ENCODE data around the gene NAALADL2.
"Not testable (repeated sequence)": the region's sequence is repeated elsewhere in the genome, so short reads cannot be mapped to it uniquely, and the experiment has no call there.

Gene NAALADL2

DNA sequence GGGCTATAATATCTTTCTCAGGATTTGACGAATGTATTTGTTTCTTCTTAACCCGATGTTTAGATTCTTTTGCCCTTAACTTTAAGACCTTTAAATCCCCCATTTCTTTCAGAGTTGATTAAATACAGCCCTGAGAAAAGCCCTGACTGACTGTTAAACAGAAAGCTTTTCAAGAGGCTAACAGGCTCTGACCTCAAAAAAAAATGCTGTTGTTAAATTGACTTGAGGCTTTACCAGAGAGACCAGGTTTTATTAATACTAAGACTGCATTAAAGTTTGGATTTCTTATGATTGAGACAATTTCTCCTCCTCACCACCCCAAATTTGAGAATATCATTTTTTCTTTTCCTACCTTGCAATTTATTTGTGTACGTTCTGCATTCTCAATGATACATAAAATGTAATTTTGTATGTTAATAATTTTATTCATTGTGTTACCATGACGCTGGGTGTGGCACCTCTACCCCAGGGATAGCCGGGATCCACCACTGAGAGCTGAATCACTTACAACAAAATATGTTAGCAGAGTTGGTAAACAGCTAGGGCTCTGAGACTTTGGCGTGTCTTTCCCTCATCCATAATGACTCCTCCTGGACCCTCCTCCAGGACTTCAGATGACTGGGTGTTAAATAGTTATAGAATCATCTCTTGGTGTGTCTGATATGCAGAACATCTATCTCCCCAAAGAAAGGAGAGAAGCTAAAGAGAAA, 753.5 kb downstream of the NAALADL2 start:
- H3K27me3 Mint-ChIP-seq = no peaks in the 10 kb centered on the region
- DNase-seq (no peak), ATAC-seq (no peak)
- no peak overlapping the region for H3K4me3 Mint-ChIP-seq
- H3K4me1 Mint-ChIP-seq = no peaks in the 10 kb centered on the region
- H3K27ac Mint-ChIP-seq = no peak overlapping the region
- H3K9me3 Mint-ChIP-seq = peaks cover 0 to 2% of the 10 kb centered on the region in 2 donors

DNA sequence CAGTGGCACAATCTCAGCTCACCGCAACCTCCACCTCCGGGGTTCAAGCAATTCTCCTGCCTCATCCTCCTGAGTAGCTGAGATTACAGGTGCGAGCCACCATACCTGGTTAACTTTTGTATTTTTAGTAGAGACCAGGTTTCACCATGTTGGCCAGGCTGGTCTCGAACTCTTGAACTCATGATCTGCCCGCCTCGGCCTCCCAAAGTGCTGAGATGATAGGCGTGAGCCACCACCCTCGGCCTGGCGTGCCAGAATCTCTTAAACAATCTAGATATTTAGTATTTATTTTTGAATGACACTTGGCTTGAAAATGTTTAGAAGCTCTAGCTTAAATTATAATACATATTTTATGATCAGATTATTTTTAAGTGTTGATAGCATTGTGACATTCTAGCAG, 755.0 kb downstream of the NAALADL2 start:
- H3K9me3 Mint-ChIP-seq = peaks cover 0 to 11% of the 10 kb centered on the region in 2 donors
- not testable (repeated sequence) for H3K27ac Mint-ChIP-seq, H3K4me3 Mint-ChIP-seq, H3K27me3 Mint-ChIP-seq, H3K4me1 Mint-ChIP-seq, ATAC-seq, DNase-seq

DNA sequence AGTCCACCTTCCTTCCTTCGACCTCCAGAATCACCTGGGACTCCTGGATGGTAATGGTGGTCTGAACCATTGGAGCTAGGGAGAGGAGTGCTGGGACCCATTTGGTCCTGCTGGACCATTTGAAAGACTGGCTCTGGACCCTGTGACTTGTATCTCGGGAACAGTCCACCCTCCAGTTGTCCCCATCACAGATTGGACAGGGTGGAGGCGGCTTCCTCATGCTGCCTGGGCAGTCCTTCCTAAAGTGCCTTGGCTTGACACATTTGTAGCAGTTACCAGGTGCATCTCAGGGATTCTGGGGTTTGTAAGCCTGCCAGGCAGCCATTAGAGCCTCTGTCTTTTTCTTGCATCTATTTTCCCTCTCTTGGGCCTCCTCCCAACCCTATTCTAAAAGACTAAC, 758.1 kb downstream of the NAALADL2 start:
- no peak overlapping the region for H3K27ac Mint-ChIP-seq
- ATAC-seq (no peak), DNase-seq (no peak)
- no peak overlapping the region for H3K4me3 Mint-ChIP-seq
- no peaks in the 10 kb centered on the region for H3K4me1 Mint-ChIP-seq
- no peaks in the 10 kb centered on the region for H3K27me3 Mint-ChIP-seq
- H3K9me3 Mint-ChIP-seq = peaks cover 0 to 12% of the 10 kb centered on the region in 2 donors

DNA sequence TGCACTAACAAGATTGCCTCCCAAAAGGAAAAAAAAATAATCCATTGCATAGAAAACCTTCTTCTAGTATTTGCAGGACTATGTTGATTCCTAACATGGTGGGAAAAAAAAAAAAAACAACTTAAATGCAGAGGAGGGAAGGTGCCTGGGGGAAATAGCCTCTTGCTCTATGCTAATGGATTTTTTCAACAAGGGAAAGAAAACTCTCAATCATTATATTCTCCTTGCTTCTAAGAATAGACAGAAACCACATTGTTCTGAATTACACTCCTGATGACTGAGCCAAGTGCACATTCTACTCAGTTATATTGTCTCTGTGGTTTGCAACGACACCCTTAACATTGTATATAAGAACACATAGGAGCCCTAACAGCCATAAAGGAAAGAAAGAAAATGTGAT, 760.2 kb downstream of the NAALADL2 start:
- Mint-ChIP-seq H3K27ac (no peak overlapping the region), H3K27me3 (no peaks in the 10 kb centered on the region), H3K4me3 (no peak overlapping the region), H3K9me3 (peaks cover 0 to 17% of the 10 kb centered on the region in 2 donors), H3K4me1 (no peaks in the 10 kb centered on the region)
- DNase-seq (no peak), ATAC-seq (no peak)

DNA sequence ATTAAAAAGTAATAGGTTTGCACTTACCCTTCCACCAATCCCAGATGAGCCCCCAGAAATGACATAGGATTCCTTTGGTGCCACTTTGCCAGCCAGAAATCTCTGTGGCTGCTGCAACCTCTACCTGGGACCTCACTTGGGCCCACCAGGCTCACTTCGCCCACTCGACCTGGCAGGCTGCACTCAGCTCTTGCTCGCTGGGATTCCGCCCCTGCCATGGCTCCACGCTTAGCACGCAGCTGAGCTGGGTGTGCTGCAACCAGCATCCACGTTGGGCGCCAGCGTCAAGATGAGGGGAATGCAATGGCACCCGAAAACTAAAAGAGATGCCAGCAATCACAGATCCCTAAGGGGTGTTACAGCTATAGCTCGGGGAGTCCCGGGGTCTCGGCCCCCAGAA, 761.0 kb downstream of the NAALADL2 start:
- Mint-ChIP-seq H3K27ac (no peak overlapping the region), H3K9me3 (peaks cover 0 to 17% of the 10 kb centered on the region in 2 donors), H3K27me3 (no peaks in the 10 kb centered on the region), H3K4me1 (no peaks in the 10 kb centered on the region), H3K4me3 (no peak overlapping the region)
- ATAC-seq (no peak), DNase-seq (no peak)

DNA sequence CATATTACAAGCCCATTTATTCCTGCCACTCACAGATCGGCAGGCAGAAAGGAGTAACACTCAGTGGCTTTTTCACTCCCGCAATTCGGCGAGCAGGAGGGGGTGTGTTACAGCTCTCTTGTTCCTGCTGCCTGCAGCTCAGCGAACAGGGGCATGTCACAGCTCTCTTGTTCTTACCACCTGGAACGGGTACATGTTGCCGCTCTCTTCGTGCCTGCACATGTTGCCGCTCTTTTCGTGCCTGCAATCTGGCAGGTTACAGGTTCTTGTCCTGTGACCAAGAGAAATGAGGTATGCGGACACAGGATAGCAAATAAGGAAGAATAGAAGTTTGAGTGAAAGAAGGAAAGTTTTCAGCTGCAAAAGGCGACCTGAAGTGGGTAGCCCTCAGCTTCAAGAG, 761.4 kb downstream of the NAALADL2 start:
- H3K4me1 Mint-ChIP-seq = no peaks in the 10 kb centered on the region
- ATAC-seq = no peak
- DNase-seq = no peak
- no peak overlapping the region for H3K4me3 Mint-ChIP-seq
- peaks cover 0 to 17% of the 10 kb centered on the region in 2 donors for H3K9me3 Mint-ChIP-seq
- no peaks in the 10 kb centered on the region for H3K27me3 Mint-ChIP-seq
- H3K27ac Mint-ChIP-seq = no peak overlapping the region

DNA sequence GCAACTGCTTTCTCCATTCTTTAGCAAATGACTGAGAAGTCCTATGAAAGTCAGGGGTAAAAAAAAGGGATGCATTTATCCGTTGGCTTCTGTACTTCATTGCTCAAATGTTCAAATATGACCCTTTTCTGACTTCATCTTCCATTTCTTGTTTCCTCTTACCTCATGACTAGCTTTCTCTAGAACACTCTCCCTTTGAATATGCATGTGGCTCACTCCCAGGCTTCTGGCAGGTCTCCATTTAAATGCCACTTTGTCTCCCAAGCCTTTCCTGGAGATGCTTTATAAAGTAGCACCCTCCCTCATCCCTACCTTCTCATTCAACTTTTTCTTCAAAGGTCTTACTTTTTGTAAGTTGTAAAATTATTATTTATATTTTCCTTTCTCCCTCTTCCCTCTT, 781.8 kb downstream of the NAALADL2 start:
- Mint-ChIP-seq H3K4me3 (no peak overlapping the region), H3K27me3 (no peaks in the 10 kb centered on the region), H3K9me3 (peaks cover 0 to 5% of the 10 kb centered on the region in 2 donors), H3K27ac (no peak overlapping the region), H3K4me1 (no peaks in the 10 kb centered on the region)
- no peak for DNase-seq
- ATAC-seq = no peak

DNA sequence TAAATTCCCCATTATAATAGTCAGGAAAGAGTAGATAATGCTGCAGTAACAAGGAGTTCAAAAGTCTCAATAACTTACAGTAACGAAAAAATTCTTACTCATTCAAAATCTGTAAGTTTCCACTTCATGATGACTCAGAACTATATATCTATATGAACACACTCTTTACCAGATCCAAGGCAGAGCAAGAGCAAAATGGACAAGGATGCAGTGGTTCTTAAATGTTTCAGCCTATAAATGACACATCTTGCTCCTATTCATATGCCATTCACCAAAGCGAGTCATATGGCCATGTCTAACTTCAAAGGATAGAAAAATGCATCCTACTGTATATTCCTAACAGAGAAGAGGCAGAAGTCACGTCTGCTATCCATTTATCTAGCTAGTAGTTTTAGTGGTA, 787.7 kb downstream of the NAALADL2 start:
- ATAC-seq (no peak), DNase-seq (no peak)
- Mint-ChIP-seq H3K9me3 (no peaks in the 10 kb centered on the region), H3K4me3 (no peak overlapping the region), H3K4me1 (no peaks in the 10 kb centered on the region), H3K27ac (no peak overlapping the region), H3K27me3 (no peaks in the 10 kb centered on the region)

DNA sequence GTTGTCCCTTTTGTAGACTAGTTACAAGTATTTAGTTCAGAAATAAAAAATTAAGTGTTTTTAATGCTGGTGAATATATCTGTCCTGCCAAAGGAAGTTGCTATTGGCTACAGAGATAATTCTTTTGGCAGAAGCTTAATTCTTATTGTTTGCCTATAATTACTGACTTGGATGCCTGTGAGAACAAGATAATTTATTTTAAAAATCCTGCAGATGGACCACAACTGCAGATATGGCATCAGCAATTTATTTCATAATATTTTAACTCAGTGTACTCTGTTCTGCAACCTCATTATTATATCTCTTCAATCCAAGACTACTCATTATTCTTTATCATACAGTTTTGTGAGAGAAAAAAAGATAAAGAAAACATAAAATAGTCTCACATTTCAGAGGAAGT, 789.8 kb downstream of the NAALADL2 start:
- H3K9me3 Mint-ChIP-seq = peaks cover 4 to 8% of the 10 kb centered on the region in 2 donors
- no peak overlapping the region for H3K4me3 Mint-ChIP-seq
- H3K27ac Mint-ChIP-seq = no peak overlapping the region
- no peaks in the 10 kb centered on the region for H3K4me1 Mint-ChIP-seq
- DNase-seq (no peak), ATAC-seq (no peak)
- H3K27me3 Mint-ChIP-seq = no peaks in the 10 kb centered on the region

DNA sequence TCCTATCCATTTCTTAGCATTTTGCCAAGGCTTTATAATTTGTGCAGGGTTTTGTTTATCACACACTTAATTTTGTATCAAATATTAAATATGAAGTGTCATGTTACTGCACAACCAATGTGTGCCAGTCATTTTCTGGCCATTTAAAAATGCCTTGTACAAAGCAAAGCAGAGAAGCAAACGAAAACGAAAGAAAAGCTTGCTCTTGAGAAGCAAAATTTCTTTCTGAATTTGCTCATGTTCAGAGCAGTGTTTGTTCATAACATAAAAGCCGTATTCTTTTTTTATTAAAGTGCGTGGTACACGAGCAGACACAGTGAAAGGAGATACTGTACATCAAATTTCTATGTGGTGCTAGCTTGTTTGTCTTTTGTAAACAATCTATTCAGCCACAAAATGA, 792.6 kb downstream of the NAALADL2 start:
- ATAC-seq (no peak), DNase-seq (no peak)
- peaks cover 4 to 8% of the 10 kb centered on the region in 2 donors for H3K9me3 Mint-ChIP-seq
- no peaks in the 10 kb centered on the region for H3K4me1 Mint-ChIP-seq
- no peaks in the 10 kb centered on the region for H3K27me3 Mint-ChIP-seq
- H3K27ac Mint-ChIP-seq = no peak overlapping the region
- H3K4me3 Mint-ChIP-seq = no peak overlapping the region

DNA sequence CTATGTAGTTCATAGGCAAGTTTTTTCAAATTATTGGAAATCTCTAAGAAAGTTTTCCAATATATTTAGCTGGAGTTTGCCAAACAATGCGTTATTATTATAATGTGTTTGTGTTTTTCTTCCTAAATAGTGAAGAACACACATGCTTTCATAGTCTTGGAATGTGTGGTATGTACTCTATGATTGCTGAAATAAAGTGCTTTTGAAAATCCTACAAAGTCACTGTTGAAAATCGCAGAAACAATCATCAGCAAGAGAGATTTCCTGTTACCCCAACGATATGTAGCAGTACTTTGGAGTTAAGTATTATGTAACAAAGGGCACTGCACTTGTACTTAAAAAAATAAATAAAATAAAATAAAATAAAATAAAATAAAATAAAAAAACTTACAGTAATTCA, 796.2 kb downstream of the NAALADL2 start:
- H3K4me3 Mint-ChIP-seq = no peak overlapping the region
- no peaks in the 10 kb centered on the region for H3K27me3 Mint-ChIP-seq

DNA sequence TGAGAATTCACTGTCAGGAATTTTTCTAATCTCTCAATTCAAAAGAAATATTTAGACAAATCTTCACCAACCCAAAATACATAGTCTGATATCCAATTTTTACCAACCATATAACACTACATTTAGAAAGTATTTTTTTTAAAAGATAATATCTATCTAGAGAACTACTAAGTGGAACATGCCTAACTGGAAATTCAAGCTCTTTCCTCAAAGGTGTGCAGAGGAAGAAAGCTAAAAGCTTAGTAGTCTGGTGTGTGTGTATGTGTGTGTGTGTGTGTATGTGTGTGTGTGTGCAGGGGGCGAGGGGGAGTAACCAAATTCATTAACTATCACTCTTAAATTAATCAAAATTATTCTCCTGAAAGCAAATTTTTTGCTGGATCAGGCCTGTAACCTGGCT, 797.3 kb downstream of the NAALADL2 start:
- Mint-ChIP-seq H3K4me1 (no peaks in the 10 kb centered on the region), H3K27ac (no peak overlapping the region), H3K9me3 (peaks cover 4 to 15% of the 10 kb centered on the region in 2 donors), H3K4me3 (no peak overlapping the region), H3K27me3 (no peaks in the 10 kb centered on the region)
- no peak for DNase-seq
- no peak for ATAC-seq

More for the DNA sequence above, 796.2 kb downstream of the NAALADL2 start:
- Mint-ChIP-seq H3K4me1 (no peaks in the 10 kb centered on the region), H3K9me3 (peaks cover 4 to 9% of the 10 kb centered on the region in 2 donors), H3K27ac (no peak overlapping the region)
- DNase-seq = no peak
- no peak for ATAC-seq

DNA sequence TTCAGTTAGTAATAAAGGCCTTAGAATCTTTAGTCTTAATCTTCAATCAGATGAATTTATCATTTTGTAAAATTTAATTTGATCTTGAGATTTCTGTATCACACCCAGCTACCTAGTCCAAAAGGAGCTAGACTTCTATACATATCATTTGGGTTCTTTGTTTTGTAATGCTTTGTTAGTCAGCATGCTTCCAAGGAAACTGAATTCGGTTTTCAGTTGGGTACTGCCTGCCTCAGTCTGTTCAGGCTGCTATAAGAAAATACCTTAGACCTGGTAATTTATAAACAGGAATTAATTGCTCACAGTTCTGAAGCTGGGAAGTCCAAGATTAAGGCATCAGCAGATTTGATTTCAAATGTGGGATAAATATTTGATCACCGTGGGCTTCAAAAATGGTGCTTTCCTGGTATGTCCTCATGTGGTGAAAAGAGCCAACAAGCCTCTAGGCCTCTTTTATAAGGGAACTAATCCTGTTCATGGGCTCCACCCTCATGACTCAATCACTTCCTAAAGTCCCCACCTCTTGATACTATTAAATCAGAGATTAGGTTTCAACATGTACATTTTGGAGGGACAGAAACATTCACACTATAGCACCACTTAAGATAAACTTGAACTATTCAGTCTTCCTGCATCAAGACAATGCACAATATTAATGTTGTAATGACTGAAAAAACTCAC, 800.7 kb downstream of the NAALADL2 start:
- DNase-seq (no peak), ATAC-seq (no peak)
- Mint-ChIP-seq H3K9me3 (peaks cover 0 to 7% of the 10 kb centered on the region in 2 donors), H3K4me3 (no peak overlapping the region), H3K4me1 (no peaks in the 10 kb centered on the region), H3K27ac (no peak overlapping the region), H3K27me3 (no peaks in the 10 kb centered on the region)

DNA sequence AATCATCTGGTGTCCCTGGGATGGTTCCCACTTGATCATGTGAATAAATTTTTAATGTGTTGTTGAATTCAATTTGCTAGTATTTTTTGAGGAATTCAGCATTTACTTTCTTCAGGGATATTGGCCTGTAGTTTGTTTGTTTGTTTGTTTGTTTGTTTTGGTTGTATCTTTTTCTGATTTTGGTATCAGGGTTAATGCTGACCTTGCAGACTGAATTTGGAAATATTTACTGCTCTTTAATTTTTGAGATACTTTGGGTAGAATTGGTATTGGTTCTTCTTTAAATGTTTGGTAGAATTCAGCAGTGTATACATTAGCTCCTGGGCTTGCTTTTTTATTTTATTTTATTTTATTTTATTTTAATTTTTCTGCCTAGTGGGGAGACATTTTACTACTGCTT, 803.7 kb downstream of the NAALADL2 start:
- Mint-ChIP-seq H3K9me3 (peaks cover 0 to 7% of the 10 kb centered on the region in 2 donors), H3K27ac (no peak overlapping the region), H3K27me3 (no peaks in the 10 kb centered on the region), H3K4me1 (no peaks in the 10 kb centered on the region), H3K4me3 (no peak overlapping the region)
- ATAC-seq = no peak
- no peak for DNase-seq

DNA sequence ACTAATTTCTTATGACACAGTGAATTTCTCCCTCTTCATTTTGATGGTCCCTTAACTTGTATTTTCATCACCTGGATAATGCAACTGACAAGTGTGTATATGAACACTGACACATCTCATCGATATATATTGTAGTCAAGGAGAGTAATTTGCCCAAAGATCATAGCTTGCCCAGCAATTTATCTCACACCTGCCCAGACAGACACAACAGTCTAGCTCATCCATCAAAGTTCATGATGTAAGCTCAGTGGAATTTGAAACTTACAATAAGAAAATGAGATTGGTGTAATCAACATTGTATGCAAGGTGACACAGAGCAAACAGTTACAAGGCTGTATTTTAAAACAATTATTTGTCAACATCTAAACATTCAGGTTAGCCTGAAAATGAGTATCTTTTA, 805.8 kb downstream of the NAALADL2 start:
- ATAC-seq (no peak), DNase-seq (no peak)
- H3K27me3 Mint-ChIP-seq = no peaks in the 10 kb centered on the region
- peaks cover 0 to 7% of the 10 kb centered on the region in 2 donors for H3K9me3 Mint-ChIP-seq
- H3K4me1 Mint-ChIP-seq = no peaks in the 10 kb centered on the region
- H3K4me3 Mint-ChIP-seq = no peak overlapping the region
- H3K27ac Mint-ChIP-seq = no peak overlapping the region

DNA sequence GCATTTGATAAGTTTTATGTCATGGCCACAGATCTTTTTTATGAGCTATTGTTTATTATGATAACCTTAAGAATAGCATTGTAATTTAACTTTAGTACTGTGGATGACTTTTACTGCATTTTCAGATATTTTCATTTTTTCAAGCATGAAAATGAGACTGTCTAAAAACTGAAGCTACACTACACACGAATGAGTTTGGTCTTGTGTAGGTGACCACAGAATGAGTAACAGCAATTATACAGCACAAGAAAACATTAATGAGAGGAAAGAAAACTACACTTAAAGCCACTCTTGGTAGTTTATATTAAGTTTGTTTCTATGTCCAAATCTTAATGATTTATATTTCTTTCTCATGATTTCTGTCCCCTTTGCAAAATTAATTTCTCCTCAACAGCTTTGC, 809.2 kb downstream of the NAALADL2 start:
- ATAC-seq = no peak
- Mint-ChIP-seq H3K9me3 (peaks cover 0 to 4% of the 10 kb centered on the region in 2 donors), H3K4me3 (no peak overlapping the region), H3K4me1 (no peaks in the 10 kb centered on the region), H3K27ac (no peak overlapping the region), H3K27me3 (no peaks in the 10 kb centered on the region)
- DNase-seq = no peak
